B cell (primary cell): ENCODE data around the gene ZDHHC17. TPM values are rescaled to one million over a fixed set of nuclear protein-coding genes. Genes with fewer than 3 reads are reported as not detected.

Experiments
- ATAC-seq: fragments of 200-7000 bp; cut with Tn5 transposase; one replicate; pipeline ENCODE4 v1.10.0; 2021; ENCODE audit warnings: low read depth, mild to moderate bottlenecking, moderate number of reproducible peaks, moderate library complexity
- CTCF ChIA-PET: fragments of 350-600 bp; sonication (Branson Sonifier 250); formaldehyde crosslinking; loops from one replicate; lab custom pipeline; 2021; ENCODE audit warnings: antibody characterized with exemption, inconsistent platforms; lab: Charles Lee
- POLR2A ChIA-PET: fragments of 350-600 bp; sonication (Branson Sonifier 250); formaldehyde crosslinking; loops from one replicate; lab custom pipeline; 2021; ENCODE audit warnings: antibody characterized with exemption; lab: Charles Lee
- DNase-seq: peaks from one replicate; pipeline ENCODE4 v3.0.0; 2013
- H2AFZ ChIP-seq: 2 replicates; pipeline ENCODE4 v1.6.1; 2012; ENCODE audit warnings: mild to moderate bottlenecking, low read depth, low read length; ENCODE audit not compliant: insufficient read depth, poor library complexity, severe bottlenecking
- H3K27ac ChIP-seq, 2 donors: 1 replicate in 1 of 2; 2 replicates in 1 of 2; pipeline ENCODE4 v1.5.1; 2012 to 2013; ENCODE audit warnings: low read length in 2 of 2, mild to moderate bottlenecking in 2 of 2, moderate library complexity in 1 of 2
- H3K27me3 ChIP-seq, 4 experiments: fragments of 200-600 bp in 1 of 4; sonication (generic) in 1 of 4; replicated peaks in 1 of 4; 1 replicate in 2 of 4; 2 replicates in 2 of 4; pipeline versions ENCODE4 v1.6.1 to v1.7.0; 2013 to 2016; ENCODE audit warnings: low read length in 3 of 4, mild to moderate bottlenecking in 2 of 4, mixed read lengths in 1 of 4, moderate library complexity in 1 of 4; ENCODE audit not compliant: insufficient read depth in 4 of 4, control insufficient read depth in 3 of 4; ENCODE audit errors: control extremely low read depth in 1 of 4
- H3K36me3 ChIP-seq, 2 experiments: replicated peaks in 1 of 2; 1 replicate in 1 of 2; 2 replicates in 1 of 2; pipeline versions ENCODE4 v1.6.1 to v1.7.1; 2013; ENCODE audit warnings: low read length in 1 of 2; ENCODE audit not compliant: insufficient read depth in 2 of 2, control insufficient read depth in 1 of 2; ENCODE audit errors: control extremely low read depth in 1 of 2, extremely low read depth in 1 of 2
- H3K4me1 ChIP-seq, 2 donors: fragments of 200-600 bp in 1 of 2; sonication (generic) in 1 of 2; 1 replicate in 1 of 2; 2 replicates in 1 of 2; pipeline versions ENCODE4 v1.5.1 to v1.6.1; 2013 to 2017; ENCODE audit warnings: low read length in 2 of 2; ENCODE audit not compliant: control insufficient read depth in 2 of 2, insufficient read depth in 2 of 2
- H3K4me2 ChIP-seq: replicated peaks from 2 replicates; pipeline ENCODE3; 2012; ENCODE audit warnings: mild to moderate bottlenecking, low read depth, low read length; ENCODE audit not compliant: poor library complexity, severe bottlenecking
- H3K4me3 ChIP-seq, 5 experiments: fragments of 200-600 bp in 1 of 5; sonication (generic) in 1 of 5; 1 replicate in 3 of 5; 2 replicates in 2 of 5; pipeline versions ENCODE4 v1.5.1 to v1.7.0; 2011 to 2016; ENCODE audit warnings: low read length in 4 of 5, mild to moderate bottlenecking in 4 of 5, low read depth in 2 of 5, control low read depth in 1 of 5, moderate library complexity in 1 of 5; ENCODE audit not compliant: insufficient read depth in 1 of 5; ENCODE audit errors: control extremely low read depth in 1 of 5, extremely low read depth in 1 of 5
- H3K79me2 ChIP-seq: fragments of 200-600 bp; sonication (generic); one replicate; pipeline ENCODE4 v1.6.0; 2016; ENCODE audit warnings: low read length; ENCODE audit not compliant: control insufficient read depth, insufficient read depth
- H3K9ac ChIP-seq: fragments of 200-600 bp; sonication (generic); 2 replicates; pipeline ENCODE4 v1.6.1; 2017; ENCODE audit warnings: mild to moderate bottlenecking, low read length, moderate library complexity
- H3K9me3 ChIP-seq, 3 donors: one replicate each; pipeline versions ENCODE4 v1.6.1 to v1.7.1; 2013; ENCODE audit warnings: low read length in 2 of 3; ENCODE audit not compliant: control insufficient read depth in 2 of 3, insufficient read depth in 1 of 3; ENCODE audit errors: control extremely low read depth in 1 of 3
- H4K20me1 ChIP-seq: 2 replicates; pipeline ENCODE4 v1.6.0; 2012; ENCODE audit warnings: mild to moderate bottlenecking, low read length; ENCODE audit not compliant: insufficient read depth, control insufficient read depth, poor library complexity, severe bottlenecking
- H3K27ac Mint-ChIP-seq: one replicate; pipeline ENCODE4 v1.8.0; 2021; ENCODE audit warnings: mixed read lengths
- H3K27me3 Mint-ChIP-seq: one replicate; pipeline ENCODE4 v1.8.0; 2021; ENCODE audit warnings: mixed read lengths
- H3K4me1 Mint-ChIP-seq: one replicate; pipeline ENCODE4 v1.8.0; 2021; ENCODE audit warnings: mixed read lengths
- H3K4me3 Mint-ChIP-seq: one replicate; pipeline ENCODE4 v1.8.0; 2021; ENCODE audit warnings: mixed read lengths
- H3K9me3 Mint-ChIP-seq: one replicate; pipeline ENCODE4 v1.8.0; 2022; ENCODE audit warnings: mixed read lengths; ENCODE audit not compliant: insufficient read depth
- CTCF ChIP-seq: fragments of 200-600 bp; IDR thresholded peaks from one replicate; pipeline ENCODE4 v1.8.0; 2022; ENCODE audit warnings: antibody characterized with exemption, mild to moderate bottlenecking
- EZH2 ChIP-seq: IDR thresholded peaks from 2 replicates; pipeline ENCODE4 v1.6.1; 2012; ENCODE audit warnings: borderline replicate concordance, low read depth, mild to moderate bottlenecking, moderate library complexity, low read length; ENCODE audit not compliant: insufficient read depth, poor library complexity, severe bottlenecking
- WGBS: methylation state at CpG from one replicate; pipeline ENCODE4 v1.1.5; 2013; ENCODE audit warnings: missing lambda C conversion rate; ENCODE audit not compliant: insufficient coverage; 5-methylcytosine and 5-hydroxymethylcytosine counted together
- intact Hi-C: fragments of 100-400 bp; cut with micrococcal nuclease; formaldehyde crosslinking; loops from one replicate; pipeline ENCODE4 v1.10.0; 2022
- polyA plus RNA-seq: library from polyadenylated mRNA; depleted of rRNA; stranded (reverse); fragments of >200 nt; gene quantifications from 2 replicates; pipeline ENCODE4 v1.2.3, GENCODE V29; 2012
- total RNA-seq, 2 donors: library from RNA; stranded (reverse); fragments of 120-200 nt in 1 of 2; gene quantifications; 1 replicate in 1 of 2; 2 replicates in 1 of 2; pipeline versions ENCODE4 v1.2.3 to v1.2.4, GENCODE V29; 2013 to 2022

Gene ZDHHC17
- total and polyA plus RNA-seq, 2 donors (not counting 1 experiment from before 2014, with no cell fraction given) = 26.1 to 75.0 TPM

DNA sequence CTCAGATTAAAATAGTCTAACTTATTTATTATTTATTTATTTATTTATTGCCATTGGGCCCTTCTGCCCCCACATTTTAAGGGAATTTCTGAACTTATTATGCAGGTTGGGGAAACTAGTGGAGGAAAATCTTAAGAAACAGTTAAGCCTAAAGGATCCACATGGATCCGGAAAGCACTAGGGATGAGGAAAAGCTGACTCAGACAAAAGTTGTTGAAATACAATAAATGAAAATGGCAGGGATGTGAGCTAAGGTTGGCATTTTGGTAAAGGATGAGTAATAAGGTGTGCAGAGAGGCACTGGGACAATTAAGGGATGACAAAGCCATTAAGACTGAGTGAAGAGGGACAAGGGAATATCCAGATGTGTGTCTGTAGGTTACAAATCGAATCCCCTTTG lies 135.6 kb downstream of the ZDHHC17 start:
- intact Hi-C loops = no loop called here
- DNase-seq (no peak), ATAC-seq (no peak)
- H3K36me3 ChIP-seq = no peaks in the 10 kb centered on the region
- no peak overlapping the region for H3K4me2 ChIP-seq
- H3K27ac ChIP-seq = no peak overlapping the region
- CTCF ChIA-PET = no interaction called here
- no peaks in the 10 kb centered on the region for H3K27me3 ChIP-seq
- H3K4me3 Mint-ChIP-seq = no peak overlapping the region
- no peak overlapping the region for H2AFZ ChIP-seq
- H4K20me1 ChIP-seq = no peaks in the 10 kb centered on the region
- H3K27me3 Mint-ChIP-seq = peaks cover 11% of the 10 kb centered on the region
- H3K4me1 ChIP-seq = no peaks in the 10 kb centered on the region
- TF ChIP-seq CTCF (no peak), EZH2 (no peak)
- POLR2A ChIA-PET = no interaction called here
- H3K9ac ChIP-seq = no peak overlapping the region
- no peaks in the 10 kb centered on the region for H3K9me3 ChIP-seq
- no peak overlapping the region for H3K27ac Mint-ChIP-seq
- no peaks in the 10 kb centered on the region for H3K9me3 Mint-ChIP-seq
- H3K4me3 ChIP-seq = no peak overlapping the region
- peaks cover 2% of the 10 kb centered on the region for H3K4me1 Mint-ChIP-seq
- WGBS = 100% methylated on average over 1 of the region's 2 CpGs
- H3K79me2 ChIP-seq = no peaks in the 10 kb centered on the region

DNA sequence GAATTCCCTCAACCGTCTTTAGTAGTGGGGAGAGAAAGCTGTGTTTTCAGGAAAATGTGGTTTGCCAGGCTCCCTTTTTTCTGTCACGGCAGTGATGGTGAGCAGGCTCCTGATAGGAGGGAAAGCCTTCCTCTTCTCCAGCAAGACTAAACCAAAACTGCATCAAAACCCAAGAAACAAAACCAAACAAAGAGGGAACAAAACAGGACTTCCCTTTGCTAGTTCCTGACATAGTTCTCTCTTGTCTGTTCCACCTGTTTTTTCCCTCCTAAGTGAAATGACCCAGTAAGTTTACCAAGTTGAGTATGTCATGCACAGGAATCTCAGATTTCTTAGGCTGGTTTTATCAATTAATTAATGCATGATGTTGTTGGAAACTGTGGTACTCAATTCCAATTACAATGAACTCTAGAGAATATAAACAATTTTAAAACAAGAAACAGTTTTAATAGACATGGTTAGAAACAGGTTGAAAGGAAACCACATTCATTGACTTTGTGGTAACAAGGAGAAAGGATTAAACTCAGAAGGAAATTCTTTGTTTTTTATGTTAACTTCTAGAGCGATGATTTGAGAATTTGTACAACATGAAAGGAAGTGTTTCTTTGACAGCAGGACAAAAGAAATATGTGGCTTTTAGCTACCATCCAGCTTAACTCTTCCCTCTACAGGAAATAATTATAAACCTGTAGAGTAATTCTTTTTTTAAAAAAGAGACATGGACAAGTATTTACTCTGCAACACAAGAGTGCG lies 137.9 kb downstream of the ZDHHC17 start:
- no peaks in the 10 kb centered on the region for H3K27me3 ChIP-seq
- DNase-seq (no peak), ATAC-seq (no peak)
- no CpG with 5 or more reads among the region's 4 CpGs for WGBS
- CTCF ChIA-PET = no interaction called here
- Mint-ChIP-seq H3K27ac (no peak overlapping the region), H3K4me1 (peaks cover 2% of the 10 kb centered on the region), H3K4me3 (no peak overlapping the region), H3K27me3 (peaks cover 9% of the 10 kb centered on the region), H3K9me3 (no peaks in the 10 kb centered on the region)
- intact Hi-C loops = no loop called here
- H3K4me3 ChIP-seq = no peak overlapping the region
- H3K79me2 ChIP-seq = no peaks in the 10 kb centered on the region
- no peak overlapping the region for H3K4me2 ChIP-seq
- TF ChIP-seq CTCF (no peak), EZH2 (no peak)
- no peak overlapping the region for H3K27ac ChIP-seq
- H3K9ac ChIP-seq = no peak overlapping the region
- no peak overlapping the region for H2AFZ ChIP-seq
- H3K36me3 ChIP-seq = no peaks in the 10 kb centered on the region
- no peaks in the 10 kb centered on the region for H4K20me1 ChIP-seq
- POLR2A ChIA-PET = no interaction called here
- no peaks in the 10 kb centered on the region for H3K9me3 ChIP-seq
- no peaks in the 10 kb centered on the region for H3K4me1 ChIP-seq

Other genes starting within 250 kb of the ZDHHC17 start
- 112 and 116 TPM in 2 replicates for gene OSBPL8, start 204.3 kb upstream of the ZDHHC17 start, total RNA-seq
- gene OSBPL8, start 204.3 kb upstream of the ZDHHC17 start, polyA plus RNA-seq = 11.1 and 20.3 TPM in 2 replicates
- 0.44 TPM in 1 of 2 replicates, not detected in the other for gene CSRP2, start 114.9 kb downstream of the ZDHHC17 start, total RNA-seq
- gene CSRP2, start 114.9 kb downstream of the ZDHHC17 start, polyA plus RNA-seq = 0.14 TPM in 1 of 2 replicates, not detected in the other